ENCODE results near the gene HEG1. TPM values are rescaled to one million over a fixed set of nuclear protein-coding genes. Genes with fewer than 3 reads are reported as not detected.

The HEG1 gene
- total and polyA plus RNA-seq, 2 experiments from 2014 or later, result 1.8 to 8.8 TPM

DNA sequence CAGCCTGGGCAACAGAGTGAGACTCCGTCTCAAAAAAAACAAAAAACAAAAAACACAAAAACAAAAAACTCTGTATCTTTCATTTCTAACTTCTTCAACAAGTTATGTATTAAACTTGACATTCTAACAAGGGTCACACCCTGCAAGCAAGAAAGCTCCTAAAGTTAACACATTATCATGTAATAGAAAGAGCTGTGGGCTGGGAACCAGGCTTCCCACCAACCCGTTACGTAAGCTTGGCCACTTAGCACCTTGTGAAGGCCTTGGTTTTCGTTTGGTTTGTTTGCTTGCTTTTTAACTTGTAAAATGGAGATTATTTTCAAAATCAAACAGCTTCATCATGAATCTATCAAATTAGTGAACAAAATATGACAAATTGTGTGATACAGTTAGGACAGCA, 47.0 kb downstream of the HEG1 start:
- Mint-ChIP-seq H3K27ac (no peak overlapping the region), H3K27me3 (ENCODE audit: insufficient read depth, low read depth, poor library complexity) (no peaks in the 10 kb centered on the region), H3K4me3 (no peak overlapping the region), H3K4me1 (peaks cover 6% of the 10 kb centered on the region; the same call in 2 of the 3 replicates), H3K36me3 (ENCODE audit: low read depth) (peaks cover 9% of the 10 kb centered on the region; the same call in 2 of the 3 replicates), H3K9me3 (no peaks in the 10 kb centered on the region)
- Histone ChIP-seq H2AFZ (no peak overlapping the region), H3K4me1 (ENCODE audit: insufficient read depth) (no peaks in the 10 kb centered on the region), H3K27me3 (ENCODE audit: insufficient read depth) (no peaks in the 10 kb centered on the region), H3K27ac (ENCODE audit: low read depth) (no peak overlapping the region), H3F3A (replicated peaks; ENCODE audit: low read depth) (no peaks in the 10 kb centered on the region), H3K4me2 (no peak overlapping the region), H3K9me2 (ENCODE audit: insufficient read depth) (no peaks in the 10 kb centered on the region), H3K79me2 (replicated peaks; ENCODE audit: insufficient read depth) (no peaks in the 10 kb centered on the region), H4K20me1 (replicated peaks; ENCODE audit: insufficient read depth) (no peaks in the 10 kb centered on the region), H3K36me3 (ENCODE audit: insufficient read depth) (no peaks in the 10 kb centered on the region), H3K4me3 (no peak overlapping the region)
- DNase-seq (ENCODE audit: low spot score) (no peak), ATAC-seq (no peak)
- TF ChIP-seq, protein P1, sequence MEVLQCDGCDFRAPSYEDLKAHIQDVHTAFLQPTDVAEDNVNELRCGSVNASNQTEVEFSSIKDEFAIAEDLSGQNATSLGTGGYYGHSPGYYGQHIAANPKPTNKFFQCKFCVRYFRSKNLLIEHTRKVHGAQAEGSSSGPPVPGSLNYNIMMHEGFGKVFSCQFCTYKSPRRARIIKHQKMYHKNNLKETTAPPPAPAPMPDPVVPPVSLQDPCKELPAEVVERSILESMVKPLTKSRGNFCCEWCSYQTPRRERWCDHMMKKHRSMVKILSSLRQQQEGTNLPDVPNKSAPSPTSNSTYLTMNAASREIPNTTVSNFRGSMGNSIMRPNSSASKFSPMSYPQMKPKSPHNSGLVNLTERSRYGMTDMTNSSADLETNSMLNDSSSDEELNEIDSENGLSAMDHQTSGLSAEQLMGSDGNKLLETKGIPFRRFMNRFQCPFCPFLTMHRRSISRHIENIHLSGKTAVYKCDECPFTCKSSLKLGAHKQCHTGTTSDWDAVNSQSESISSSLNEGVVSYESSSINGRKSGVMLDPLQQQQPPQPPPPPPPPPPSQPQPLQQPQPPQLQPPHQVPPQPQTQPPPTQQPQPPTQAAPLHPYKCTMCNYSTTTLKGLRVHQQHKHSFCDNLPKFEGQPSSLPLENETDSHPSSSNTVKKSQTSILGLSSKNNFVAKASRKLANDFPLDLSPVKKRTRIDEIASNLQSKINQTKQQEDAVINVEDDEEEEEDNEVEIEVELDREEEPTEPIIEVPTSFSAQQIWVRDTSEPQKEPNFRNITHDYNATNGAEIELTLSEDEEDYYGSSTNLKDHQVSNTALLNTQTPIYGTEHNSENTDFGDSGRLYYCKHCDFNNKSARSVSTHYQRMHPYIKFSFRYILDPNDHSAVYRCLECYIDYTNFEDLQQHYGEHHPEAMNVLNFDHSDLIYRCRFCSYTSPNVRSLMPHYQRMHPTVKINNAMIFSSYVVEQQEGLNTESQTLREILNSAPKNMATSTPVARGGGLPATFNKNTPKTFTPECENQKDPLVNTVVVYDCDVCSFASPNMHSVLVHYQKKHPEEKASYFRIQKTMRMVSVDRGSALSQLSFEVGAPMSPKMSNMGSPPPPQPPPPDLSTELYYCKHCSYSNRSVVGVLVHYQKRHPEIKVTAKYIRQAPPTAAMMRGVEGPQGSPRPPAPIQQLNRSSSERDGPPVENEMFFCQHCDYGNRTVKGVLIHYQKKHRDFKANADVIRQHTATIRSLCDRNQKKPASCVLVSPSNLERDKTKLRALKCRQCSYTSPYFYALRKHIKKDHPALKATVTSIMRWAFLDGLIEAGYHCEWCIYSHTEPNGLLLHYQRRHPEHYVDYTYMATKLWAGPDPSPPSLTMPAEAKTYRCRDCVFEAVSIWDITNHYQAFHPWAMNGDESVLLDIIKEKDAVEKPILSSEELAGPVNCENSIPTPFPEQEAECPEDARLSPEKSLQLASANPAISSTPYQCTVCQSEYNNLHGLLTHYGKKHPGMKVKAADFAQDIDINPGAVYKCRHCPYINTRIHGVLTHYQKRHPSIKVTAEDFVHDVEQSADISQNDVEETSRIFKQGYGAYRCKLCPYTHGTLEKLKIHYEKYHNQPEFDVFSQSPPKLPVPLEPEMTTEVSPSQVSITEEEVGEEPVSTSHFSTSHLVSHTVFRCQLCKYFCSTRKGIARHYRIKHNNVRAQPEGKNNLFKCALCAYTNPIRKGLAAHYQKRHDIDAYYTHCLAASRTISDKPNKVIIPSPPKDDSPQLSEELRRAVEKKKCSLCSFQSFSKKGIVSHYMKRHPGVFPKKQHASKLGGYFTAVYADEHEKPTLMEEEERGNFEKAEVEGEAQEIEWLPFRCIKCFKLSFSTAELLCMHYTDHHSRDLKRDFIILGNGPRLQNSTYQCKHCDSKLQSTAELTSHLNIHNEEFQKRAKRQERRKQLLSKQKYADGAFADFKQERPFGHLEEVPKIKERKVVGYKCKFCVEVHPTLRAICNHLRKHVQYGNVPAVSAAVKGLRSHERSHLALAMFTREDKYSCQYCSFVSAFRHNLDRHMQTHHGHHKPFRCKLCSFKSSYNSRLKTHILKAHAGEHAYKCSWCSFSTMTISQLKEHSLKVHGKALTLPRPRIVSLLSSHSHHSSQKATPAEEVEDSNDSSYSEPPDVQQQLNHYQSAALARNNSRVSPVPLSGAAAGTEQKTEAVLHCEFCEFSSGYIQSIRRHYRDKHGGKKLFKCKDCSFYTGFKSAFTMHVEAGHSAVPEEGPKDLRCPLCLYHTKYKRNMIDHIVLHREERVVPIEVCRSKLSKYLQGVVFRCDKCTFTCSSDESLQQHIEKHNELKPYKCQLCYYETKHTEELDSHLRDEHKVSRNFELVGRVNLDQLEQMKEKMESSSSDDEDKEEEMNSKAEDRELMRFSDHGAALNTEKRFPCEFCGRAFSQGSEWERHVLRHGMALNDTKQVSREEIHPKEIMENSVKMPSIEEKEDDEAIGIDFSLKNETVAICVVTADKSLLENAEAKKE (CRISPR knock-in tag; IDR thresholded peaks at IDR 0.05), result no peak
- TF ChIP-seq EZH2phosphoT487 (IDR thresholded peaks at IDR 0.05; ENCODE audit: unreplicated experiment) (no peak), JUNB (IDR thresholded peaks at IDR 0.05; ENCODE audit: unreplicated experiment) (no peak), ZNF331 (CRISPR knock-in tag; IDR thresholded peaks at IDR 0.05; ENCODE audit: low read depth) (no peak), STAT1 (IDR thresholded peaks at IDR 0.05; ENCODE audit: unreplicated experiment) (no peak), CREB1 (CRISPR knock-in tag; IDR thresholded peaks at IDR 0.05; ENCODE audit: low read depth) (no peak), NANOG (IDR thresholded peaks at IDR 0.05; ENCODE audit: borderline replicate concordance) (no peak), ZNF114 (CRISPR knock-in tag; IDR thresholded peaks at IDR 0.05) (no peak), POLR2AphosphoS5 (IDR thresholded peaks at IDR 0.05; ENCODE audit: low read depth) (no peak)
- TF ChIP-seq, protein P2, sequence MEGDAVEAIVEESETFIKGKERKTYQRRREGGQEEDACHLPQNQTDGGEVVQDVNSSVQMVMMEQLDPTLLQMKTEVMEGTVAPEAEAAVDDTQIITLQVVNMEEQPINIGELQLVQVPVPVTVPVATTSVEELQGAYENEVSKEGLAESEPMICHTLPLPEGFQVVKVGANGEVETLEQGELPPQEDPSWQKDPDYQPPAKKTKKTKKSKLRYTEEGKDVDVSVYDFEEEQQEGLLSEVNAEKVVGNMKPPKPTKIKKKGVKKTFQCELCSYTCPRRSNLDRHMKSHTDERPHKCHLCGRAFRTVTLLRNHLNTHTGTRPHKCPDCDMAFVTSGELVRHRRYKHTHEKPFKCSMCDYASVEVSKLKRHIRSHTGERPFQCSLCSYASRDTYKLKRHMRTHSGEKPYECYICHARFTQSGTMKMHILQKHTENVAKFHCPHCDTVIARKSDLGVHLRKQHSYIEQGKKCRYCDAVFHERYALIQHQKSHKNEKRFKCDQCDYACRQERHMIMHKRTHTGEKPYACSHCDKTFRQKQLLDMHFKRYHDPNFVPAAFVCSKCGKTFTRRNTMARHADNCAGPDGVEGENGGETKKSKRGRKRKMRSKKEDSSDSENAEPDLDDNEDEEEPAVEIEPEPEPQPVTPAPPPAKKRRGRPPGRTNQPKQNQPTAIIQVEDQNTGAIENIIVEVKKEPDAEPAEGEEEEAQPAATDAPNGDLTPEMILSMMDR (conservative IDR thresholded peaks at IDR 0.05; ENCODE audit: low read depth in 2 of 2), result no peak
- TF ChIP-seq, protein P3, sequence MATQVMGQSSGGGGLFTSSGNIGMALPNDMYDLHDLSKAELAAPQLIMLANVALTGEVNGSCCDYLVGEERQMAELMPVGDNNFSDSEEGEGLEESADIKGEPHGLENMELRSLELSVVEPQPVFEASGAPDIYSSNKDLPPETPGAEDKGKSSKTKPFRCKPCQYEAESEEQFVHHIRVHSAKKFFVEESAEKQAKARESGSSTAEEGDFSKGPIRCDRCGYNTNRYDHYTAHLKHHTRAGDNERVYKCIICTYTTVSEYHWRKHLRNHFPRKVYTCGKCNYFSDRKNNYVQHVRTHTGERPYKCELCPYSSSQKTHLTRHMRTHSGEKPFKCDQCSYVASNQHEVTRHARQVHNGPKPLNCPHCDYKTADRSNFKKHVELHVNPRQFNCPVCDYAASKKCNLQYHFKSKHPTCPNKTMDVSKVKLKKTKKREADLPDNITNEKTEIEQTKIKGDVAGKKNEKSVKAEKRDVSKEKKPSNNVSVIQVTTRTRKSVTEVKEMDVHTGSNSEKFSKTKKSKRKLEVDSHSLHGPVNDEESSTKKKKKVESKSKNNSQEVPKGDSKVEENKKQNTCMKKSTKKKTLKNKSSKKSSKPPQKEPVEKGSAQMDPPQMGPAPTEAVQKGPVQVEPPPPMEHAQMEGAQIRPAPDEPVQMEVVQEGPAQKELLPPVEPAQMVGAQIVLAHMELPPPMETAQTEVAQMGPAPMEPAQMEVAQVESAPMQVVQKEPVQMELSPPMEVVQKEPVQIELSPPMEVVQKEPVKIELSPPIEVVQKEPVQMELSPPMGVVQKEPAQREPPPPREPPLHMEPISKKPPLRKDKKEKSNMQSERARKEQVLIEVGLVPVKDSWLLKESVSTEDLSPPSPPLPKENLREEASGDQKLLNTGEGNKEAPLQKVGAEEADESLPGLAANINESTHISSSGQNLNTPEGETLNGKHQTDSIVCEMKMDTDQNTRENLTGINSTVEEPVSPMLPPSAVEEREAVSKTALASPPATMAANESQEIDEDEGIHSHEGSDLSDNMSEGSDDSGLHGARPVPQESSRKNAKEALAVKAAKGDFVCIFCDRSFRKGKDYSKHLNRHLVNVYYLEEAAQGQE (IDR thresholded peaks at IDR 0.05; ENCODE audit: unreplicated experiment), result no peak
